ENCODE measurements around the gene RNF213.

The RNF213 gene

GRCh38 chr17:80354336-80354735 lies 93.7 kb downstream of the RNF213 start:
- Histone ChIP-seq H3K36me3 (replicated peaks; ENCODE audit: insufficient read depth, low read length) (0 out of 2 replicates have a peak, but pooled peaks cover 8% of the 10 kb centered on the region), H3K9me2 (replicated peaks; ENCODE audit: insufficient read depth, low read length) (no peaks in the 10 kb centered on the region), H3K9me3 (replicated peaks; ENCODE audit: insufficient read depth, low read length) (no peaks in the 10 kb centered on the region), H4K20me1 (ENCODE audit: insufficient read depth, low read length) (no peaks in the 10 kb centered on the region), H3K9ac (ENCODE audit: low read length) (no peak overlapping the region), H3K4me2 (ENCODE audit: low read depth, low read length) (no peak overlapping the region), H3K27me3 (replicated peaks; ENCODE audit: insufficient read depth, low read length) (no peaks in the 10 kb centered on the region), H3K27ac (ENCODE audit: low read length) (no peak overlapping the region), H3K79me2 (ENCODE audit: low read length) (no peaks in the 10 kb centered on the region), H3F3A (ENCODE audit: insufficient read depth, low read length) (no peaks in the 10 kb centered on the region), H3K4me1 (ENCODE audit: low read length) (no peaks in the 10 kb centered on the region), H3K4me3 (ENCODE audit: low read length) (no peak overlapping the region), H2AFZ (ENCODE audit: low read length) (no peak overlapping the region)
- no peak for DNase-seq
- TF ChIP-seq EZH2phosphoT487 (IDR thresholded peaks at IDR 0.05; ENCODE audit: low read length) = no peak
- TF ChIP-seq, protein P1, sequence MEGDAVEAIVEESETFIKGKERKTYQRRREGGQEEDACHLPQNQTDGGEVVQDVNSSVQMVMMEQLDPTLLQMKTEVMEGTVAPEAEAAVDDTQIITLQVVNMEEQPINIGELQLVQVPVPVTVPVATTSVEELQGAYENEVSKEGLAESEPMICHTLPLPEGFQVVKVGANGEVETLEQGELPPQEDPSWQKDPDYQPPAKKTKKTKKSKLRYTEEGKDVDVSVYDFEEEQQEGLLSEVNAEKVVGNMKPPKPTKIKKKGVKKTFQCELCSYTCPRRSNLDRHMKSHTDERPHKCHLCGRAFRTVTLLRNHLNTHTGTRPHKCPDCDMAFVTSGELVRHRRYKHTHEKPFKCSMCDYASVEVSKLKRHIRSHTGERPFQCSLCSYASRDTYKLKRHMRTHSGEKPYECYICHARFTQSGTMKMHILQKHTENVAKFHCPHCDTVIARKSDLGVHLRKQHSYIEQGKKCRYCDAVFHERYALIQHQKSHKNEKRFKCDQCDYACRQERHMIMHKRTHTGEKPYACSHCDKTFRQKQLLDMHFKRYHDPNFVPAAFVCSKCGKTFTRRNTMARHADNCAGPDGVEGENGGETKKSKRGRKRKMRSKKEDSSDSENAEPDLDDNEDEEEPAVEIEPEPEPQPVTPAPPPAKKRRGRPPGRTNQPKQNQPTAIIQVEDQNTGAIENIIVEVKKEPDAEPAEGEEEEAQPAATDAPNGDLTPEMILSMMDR (IDR thresholded peaks at IDR 0.05; ENCODE audit: low read length) = no peak
- TF ChIP-seq EZH2 (optimal IDR thresholded peaks at IDR 0.05; ENCODE audit: low read depth, low read length) = no peak

- no peaks in the 10 kb centered on the region for H3K27me3 ChIP-seq (replicated peaks; ENCODE audit: insufficient read depth, low read length)
- DNase-seq = no peak
- H2AFZ ChIP-seq (ENCODE audit: low read length) = no peak overlapping the region
- no peaks in the 10 kb centered on the region for H3K9me3 ChIP-seq (replicated peaks; ENCODE audit: insufficient read depth, low read length)
- 0 out of 2 replicates have a peak, but pooled peaks cover 7% of the 10 kb centered on the region for H3K36me3 ChIP-seq (replicated peaks; ENCODE audit: insufficient read depth, low read length)
- H3K9ac ChIP-seq (ENCODE audit: low read length) = no peak overlapping the region
- no peaks in the 10 kb centered on the region for H3F3A ChIP-seq (ENCODE audit: insufficient read depth, low read length)
- TF ChIP-seq, protein P1 (IDR thresholded peaks at IDR 0.05; ENCODE audit: low read length) = no peak
- TF ChIP-seq EZH2 (optimal IDR thresholded peaks at IDR 0.05; ENCODE audit: low read depth, low read length) (no peak), EZH2phosphoT487 (IDR thresholded peaks at IDR 0.05; ENCODE audit: low read length) (no peak)
- H3K4me2 ChIP-seq (ENCODE audit: low read depth, low read length) = no peak overlapping the region
- H3K4me3 ChIP-seq (ENCODE audit: low read length) = no peak overlapping the region
- no peaks in the 10 kb centered on the region for H3K4me1 ChIP-seq (ENCODE audit: low read length)
- H4K20me1 ChIP-seq (ENCODE audit: insufficient read depth, low read length) = no peaks in the 10 kb centered on the region
- H3K27ac ChIP-seq (ENCODE audit: low read length) = no peak overlapping the region
- no peaks in the 10 kb centered on the region for H3K79me2 ChIP-seq (ENCODE audit: low read length)
- no peaks in the 10 kb centered on the region for H3K9me2 ChIP-seq (replicated peaks; ENCODE audit: insufficient read depth, low read length)
These were observed 95.7 kb downstream of the RNF213 start for GRCh38 chr17:80356231-80356856.

DNA sequence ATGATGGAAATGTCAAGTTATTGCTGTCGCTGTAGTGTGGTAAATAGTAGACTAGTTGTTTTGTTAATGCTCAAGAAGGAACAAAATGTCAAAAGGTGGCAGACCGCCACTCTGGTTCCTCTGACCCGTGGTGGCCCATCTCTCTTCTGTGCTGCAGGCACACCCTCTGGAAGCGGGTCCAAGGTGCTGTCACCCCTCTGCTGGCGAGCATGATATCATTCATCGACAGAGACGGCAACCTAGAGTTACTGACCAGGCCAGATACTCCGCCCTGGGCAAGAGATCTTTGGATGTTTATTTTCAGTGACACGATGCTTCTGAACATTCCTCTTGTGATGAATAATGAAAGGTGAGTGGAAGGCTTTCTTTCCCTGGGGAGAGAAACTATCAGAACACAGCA lies 97.5 kb downstream of the RNF213 start:
- H3K79me2 ChIP-seq (ENCODE audit: low read length) = no peaks in the 10 kb centered on the region
- H3K27ac ChIP-seq (ENCODE audit: low read length) = no peak overlapping the region
- H3K4me2 ChIP-seq (ENCODE audit: low read depth, low read length) = no peak overlapping the region
- 0 out of 2 replicates have a peak, but pooled peaks cover 7% of the 10 kb centered on the region for H3K36me3 ChIP-seq (replicated peaks; ENCODE audit: insufficient read depth, low read length)
- H2AFZ ChIP-seq (ENCODE audit: low read length) = no peak overlapping the region
- no peak overlapping the region for H3K4me3 ChIP-seq (ENCODE audit: low read length)
- no peaks in the 10 kb centered on the region for H3K27me3 ChIP-seq (replicated peaks; ENCODE audit: insufficient read depth, low read length)
- TF ChIP-seq EZH2phosphoT487 (IDR thresholded peaks at IDR 0.05; ENCODE audit: low read length) = no peak
- no peak for TF ChIP-seq EZH2 (optimal IDR thresholded peaks at IDR 0.05; ENCODE audit: low read depth, low read length)
- TF ChIP-seq, protein P1 (IDR thresholded peaks at IDR 0.05; ENCODE audit: low read length) = no peak
- H3F3A ChIP-seq (ENCODE audit: insufficient read depth, low read length) = no peaks in the 10 kb centered on the region
- H3K9me2 ChIP-seq (replicated peaks; ENCODE audit: insufficient read depth, low read length) = no peaks in the 10 kb centered on the region
- H4K20me1 ChIP-seq (ENCODE audit: insufficient read depth, low read length) = no peaks in the 10 kb centered on the region
- H3K9me3 ChIP-seq (replicated peaks; ENCODE audit: insufficient read depth, low read length) = no peaks in the 10 kb centered on the region
- no peak overlapping the region for H3K9ac ChIP-seq (ENCODE audit: low read length)
- no peak for DNase-seq
- H3K4me1 ChIP-seq (ENCODE audit: low read length) = no peaks in the 10 kb centered on the region
